ENCODE data around the gene SEMA6B.

SEMA6B gene

DNA sequence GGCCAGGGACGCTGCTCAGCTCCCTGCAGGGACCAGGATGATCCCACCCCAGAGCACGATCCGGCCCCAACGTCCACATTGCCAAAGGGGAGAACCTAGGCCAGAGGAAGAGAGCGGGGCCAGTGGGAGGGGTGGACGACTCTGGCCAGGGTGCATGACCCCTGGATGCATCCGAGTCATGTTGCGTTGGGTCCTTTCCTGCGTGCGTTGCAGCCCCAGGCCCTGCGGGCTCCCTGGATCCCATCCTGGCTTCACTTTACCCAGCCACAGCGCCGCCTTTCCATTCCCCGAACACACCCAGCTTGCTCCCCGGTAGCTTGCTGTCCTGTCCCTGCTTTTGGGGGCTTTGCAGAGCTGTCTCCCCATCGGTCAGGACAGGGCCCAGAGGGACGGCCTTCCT is 51.7 kb downstream of the SEMA6B start:
- Histone ChIP-seq H3K79me2 (ENCODE audit: insufficient read depth, low read length) (no peaks in the 10 kb centered on the region), H3K27ac (ENCODE audit: low read depth, low read length) (no peak overlapping the region)
- no peak for TF ChIP-seq EZH2phosphoT487 (conservative IDR thresholded peaks at IDR 0.05; ENCODE audit: low read length)
- TF ChIP-seq, protein P1, sequence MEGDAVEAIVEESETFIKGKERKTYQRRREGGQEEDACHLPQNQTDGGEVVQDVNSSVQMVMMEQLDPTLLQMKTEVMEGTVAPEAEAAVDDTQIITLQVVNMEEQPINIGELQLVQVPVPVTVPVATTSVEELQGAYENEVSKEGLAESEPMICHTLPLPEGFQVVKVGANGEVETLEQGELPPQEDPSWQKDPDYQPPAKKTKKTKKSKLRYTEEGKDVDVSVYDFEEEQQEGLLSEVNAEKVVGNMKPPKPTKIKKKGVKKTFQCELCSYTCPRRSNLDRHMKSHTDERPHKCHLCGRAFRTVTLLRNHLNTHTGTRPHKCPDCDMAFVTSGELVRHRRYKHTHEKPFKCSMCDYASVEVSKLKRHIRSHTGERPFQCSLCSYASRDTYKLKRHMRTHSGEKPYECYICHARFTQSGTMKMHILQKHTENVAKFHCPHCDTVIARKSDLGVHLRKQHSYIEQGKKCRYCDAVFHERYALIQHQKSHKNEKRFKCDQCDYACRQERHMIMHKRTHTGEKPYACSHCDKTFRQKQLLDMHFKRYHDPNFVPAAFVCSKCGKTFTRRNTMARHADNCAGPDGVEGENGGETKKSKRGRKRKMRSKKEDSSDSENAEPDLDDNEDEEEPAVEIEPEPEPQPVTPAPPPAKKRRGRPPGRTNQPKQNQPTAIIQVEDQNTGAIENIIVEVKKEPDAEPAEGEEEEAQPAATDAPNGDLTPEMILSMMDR (IDR thresholded peaks at IDR 0.05; ENCODE audit: insufficient read depth, low read length, poor library complexity, severe bottlenecking): no peak

DNA sequence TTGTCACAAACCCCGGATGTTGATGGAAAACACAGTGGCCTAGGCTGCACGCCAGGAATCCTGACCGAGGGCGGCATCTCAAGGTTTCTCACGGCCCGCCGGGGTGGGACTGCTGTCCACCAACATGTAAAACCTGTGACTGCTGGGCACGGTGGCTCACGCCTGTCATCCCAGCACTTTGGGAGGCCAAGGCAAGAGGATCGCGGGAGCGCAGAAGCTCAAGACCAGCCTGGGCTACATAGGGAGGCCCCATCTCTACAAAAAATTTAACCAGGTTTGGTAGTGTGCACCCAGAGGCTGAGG is 52.4 kb downstream of the SEMA6B start:
- H3K9ac ChIP-seq (ENCODE audit: low read length): no peak overlapping the region
- H3K79me2 ChIP-seq (ENCODE audit: insufficient read depth, low read length): no peaks in the 10 kb centered on the region
- H3K9me3 ChIP-seq (ENCODE audit: insufficient read depth, low read length): no peaks in the 10 kb centered on the region
- H2AFZ ChIP-seq (ENCODE audit: low read depth, low read length, severe bottlenecking): no peak overlapping the region
- no peak for TF ChIP-seq EZH2phosphoT487 (conservative IDR thresholded peaks at IDR 0.05; ENCODE audit: low read length)
- TF ChIP-seq, protein P1 (IDR thresholded peaks at IDR 0.05; ENCODE audit: insufficient read depth, low read length, poor library complexity, severe bottlenecking): no peak
- H3K4me3 ChIP-seq (ENCODE audit: insufficient read depth, low read length, poor library complexity, severe bottlenecking): no peak overlapping the region
- H3K9me2 ChIP-seq (replicated peaks; ENCODE audit: insufficient read depth, low read length): no peaks in the 10 kb centered on the region
- no peaks in the 10 kb centered on the region for H4K20me1 ChIP-seq (ENCODE audit: low read depth, low read length)
- H3K27ac ChIP-seq (ENCODE audit: low read depth, low read length): no peak overlapping the region
- H3K36me3 ChIP-seq (ENCODE audit: low read length): no peaks in the 10 kb centered on the region
- H3F3A ChIP-seq (ENCODE audit: insufficient read depth): no peaks in the 10 kb centered on the region
- H3K4me2 ChIP-seq (ENCODE audit: low read depth, low read length, poor library complexity, severe bottlenecking): no peak overlapping the region
- H3K27me3 ChIP-seq (ENCODE audit: low read length): no peaks in the 10 kb centered on the region

More for the DNA sequence above, 51.7 kb downstream of the SEMA6B start:
- Histone ChIP-seq H3K9me3 (ENCODE audit: insufficient read depth, low read length) (no peaks in the 10 kb centered on the region), H3K9ac (ENCODE audit: low read length) (no peak overlapping the region), H2AFZ (ENCODE audit: low read depth, low read length, severe bottlenecking) (no peak overlapping the region), H3K4me2 (ENCODE audit: low read depth, low read length, poor library complexity, severe bottlenecking) (no peak overlapping the region), H3K36me3 (ENCODE audit: low read length) (no peaks in the 10 kb centered on the region), H4K20me1 (ENCODE audit: low read depth, low read length) (no peaks in the 10 kb centered on the region), H3K27me3 (ENCODE audit: low read length) (no peaks in the 10 kb centered on the region), H3K4me3 (ENCODE audit: insufficient read depth, low read length, poor library complexity, severe bottlenecking) (no peak overlapping the region), H3F3A (ENCODE audit: insufficient read depth) (no peaks in the 10 kb centered on the region), H3K9me2 (replicated peaks; ENCODE audit: insufficient read depth, low read length) (no peaks in the 10 kb centered on the region)

DNA sequence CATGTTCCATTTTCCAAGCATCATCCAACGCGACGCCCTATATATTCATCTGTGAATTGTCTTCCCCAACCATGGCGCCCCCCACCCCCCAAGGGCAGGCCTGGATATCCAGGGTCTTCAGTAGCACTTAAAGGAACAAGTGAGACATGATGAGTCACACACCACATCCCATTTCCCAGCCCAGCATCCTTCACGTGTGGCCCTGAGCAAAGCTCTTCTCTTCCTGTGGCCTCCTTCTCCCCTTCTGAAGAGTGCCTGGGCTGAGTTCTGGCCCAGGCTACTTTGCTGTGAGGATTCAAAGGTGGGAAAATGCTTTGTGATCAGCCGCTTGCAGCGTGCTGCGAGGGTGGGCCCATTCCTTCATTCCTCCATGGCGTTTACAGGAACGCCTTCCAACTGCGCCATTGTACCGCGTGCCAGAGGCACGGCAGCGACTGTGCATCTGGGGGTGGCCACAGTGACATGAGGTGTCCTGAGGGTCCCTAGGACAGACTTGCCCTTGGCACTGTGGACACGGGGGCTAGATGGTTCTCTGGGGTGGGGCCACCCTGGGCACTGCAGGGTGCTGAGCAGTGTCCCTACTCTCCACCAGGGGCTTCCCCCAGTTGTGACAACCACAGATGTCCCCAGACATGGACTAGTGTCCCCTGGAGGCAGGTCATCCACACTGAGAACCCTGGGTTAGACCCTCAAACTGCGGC is 52.9 kb downstream of the SEMA6B start:
- H3K36me3 ChIP-seq (ENCODE audit: low read length): no peaks in the 10 kb centered on the region
- H3K4me2 ChIP-seq (ENCODE audit: low read depth, low read length, poor library complexity, severe bottlenecking): no peak overlapping the region
- no peaks in the 10 kb centered on the region for H3K9me2 ChIP-seq (replicated peaks; ENCODE audit: insufficient read depth, low read length)
- no peaks in the 10 kb centered on the region for H4K20me1 ChIP-seq (ENCODE audit: low read depth, low read length)
- no peak overlapping the region for H3K27ac ChIP-seq (ENCODE audit: low read depth, low read length)
- H3K9ac ChIP-seq (ENCODE audit: low read length): no peak overlapping the region
- H2AFZ ChIP-seq (ENCODE audit: low read depth, low read length, severe bottlenecking): no peak overlapping the region
- H3K27me3 ChIP-seq (ENCODE audit: low read length): no peaks in the 10 kb centered on the region
- no peaks in the 10 kb centered on the region for H3K9me3 ChIP-seq (ENCODE audit: insufficient read depth, low read length)
- no peak for TF ChIP-seq EZH2phosphoT487 (conservative IDR thresholded peaks at IDR 0.05; ENCODE audit: low read length)
- TF ChIP-seq, protein P1 (IDR thresholded peaks at IDR 0.05; ENCODE audit: insufficient read depth, low read length, poor library complexity, severe bottlenecking): no peak
- H3K79me2 ChIP-seq (ENCODE audit: insufficient read depth, low read length): no peaks in the 10 kb centered on the region
- H3K4me3 ChIP-seq (ENCODE audit: insufficient read depth, low read length, poor library complexity, severe bottlenecking): no peak overlapping the region
- no peaks in the 10 kb centered on the region for H3F3A ChIP-seq (ENCODE audit: insufficient read depth)
